ENCODE results near the gene STARD9.
"Not testable (repeated sequence)": the region's sequence is repeated elsewhere in the genome, so short reads cannot be mapped to it uniquely, and the experiment has no call there.

STARD9 gene

DNA sequence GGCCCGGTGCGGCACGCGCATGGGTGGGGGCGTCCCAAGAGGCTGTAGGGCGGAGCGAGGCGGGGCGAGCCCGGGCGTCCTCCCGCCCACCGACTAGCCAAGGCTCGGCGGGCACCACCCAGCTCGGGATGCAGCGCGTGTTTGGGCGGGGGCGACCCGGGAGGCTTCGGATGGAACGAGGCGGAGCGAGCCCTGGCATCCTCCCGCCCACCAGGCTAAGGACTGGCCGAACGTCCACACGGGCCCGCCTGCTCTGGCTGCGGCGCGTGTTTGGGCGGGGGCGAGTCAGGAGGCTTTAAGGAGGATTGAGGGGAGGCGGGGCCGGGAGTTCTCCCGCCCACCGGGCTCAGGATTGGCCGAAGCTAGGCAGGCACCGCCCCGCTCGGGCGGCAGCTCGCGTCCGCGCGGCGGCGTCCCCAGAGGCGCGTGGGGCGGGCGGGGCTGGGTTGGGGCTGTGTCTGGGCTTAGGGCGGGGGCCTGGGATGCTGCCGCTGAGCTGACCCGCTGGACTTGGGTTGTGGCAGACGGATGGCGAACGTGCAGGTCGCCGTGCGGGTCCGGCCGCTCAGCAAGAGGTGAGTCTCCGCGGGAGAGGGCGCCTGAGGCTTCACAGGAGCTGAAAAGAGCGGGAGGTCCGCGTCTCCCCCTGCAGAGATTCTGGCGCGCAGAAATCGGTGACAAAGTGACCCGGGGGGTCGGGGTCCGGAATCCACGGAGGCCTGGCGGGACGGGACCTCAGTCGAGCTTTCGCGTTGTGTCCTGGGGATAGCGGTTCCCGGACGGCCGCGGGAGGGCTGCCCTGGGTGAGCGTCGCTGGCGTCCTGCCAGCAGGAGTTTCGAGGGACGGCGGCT lies at the start of gene STARD9:
STARD9 (plus strand) TSS at position 419 of the 852 bp plus-strand sequence; CDS start at position 529, 110 bp downstream.
- DNase-seq (ENCODE audit: low read depth) = peak; percentile 99

DNA sequence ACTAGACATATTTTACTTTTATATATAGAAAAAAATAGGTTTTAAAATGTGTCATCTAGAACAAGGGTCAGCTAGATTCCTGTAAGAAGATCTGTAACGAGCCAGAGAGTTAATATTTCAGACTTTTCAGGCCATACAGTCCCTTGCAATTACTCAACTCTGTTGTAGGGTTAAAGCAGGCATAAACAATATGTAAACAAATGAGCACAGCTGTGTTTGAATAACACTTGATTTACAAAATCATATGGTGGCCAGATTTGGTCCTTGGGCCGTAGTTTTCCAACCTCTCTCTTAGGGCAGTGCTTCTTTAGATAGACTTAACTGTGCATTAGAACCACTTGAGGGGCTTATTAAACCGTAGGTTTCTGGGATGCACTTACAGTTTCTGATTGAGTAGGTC lies 46.4 kb upstream of the STARD9 start:
- DNase-seq (ENCODE audit: low read depth) = no peak

DNA sequence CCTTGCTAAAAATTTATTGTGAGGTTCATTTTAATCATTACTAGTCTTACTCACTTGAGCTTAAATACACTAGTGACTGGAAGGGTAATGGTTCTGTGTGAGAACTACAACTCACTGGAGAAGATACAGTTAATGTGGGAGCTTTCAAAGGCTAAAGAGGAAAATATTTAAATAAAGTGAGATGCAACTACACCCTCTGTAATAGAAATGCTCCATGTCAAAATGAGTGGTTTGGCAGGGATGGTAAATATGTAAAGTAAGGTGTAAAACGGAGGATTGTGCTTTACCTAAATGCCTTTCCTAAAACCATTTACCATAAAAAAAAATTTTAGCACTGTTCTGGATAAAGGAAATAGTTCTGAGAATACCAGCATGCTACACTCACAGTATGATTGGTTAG lies 42.2 kb upstream of the STARD9 start:
- DNase-seq (ENCODE audit: low read depth) = no peak

DNA sequence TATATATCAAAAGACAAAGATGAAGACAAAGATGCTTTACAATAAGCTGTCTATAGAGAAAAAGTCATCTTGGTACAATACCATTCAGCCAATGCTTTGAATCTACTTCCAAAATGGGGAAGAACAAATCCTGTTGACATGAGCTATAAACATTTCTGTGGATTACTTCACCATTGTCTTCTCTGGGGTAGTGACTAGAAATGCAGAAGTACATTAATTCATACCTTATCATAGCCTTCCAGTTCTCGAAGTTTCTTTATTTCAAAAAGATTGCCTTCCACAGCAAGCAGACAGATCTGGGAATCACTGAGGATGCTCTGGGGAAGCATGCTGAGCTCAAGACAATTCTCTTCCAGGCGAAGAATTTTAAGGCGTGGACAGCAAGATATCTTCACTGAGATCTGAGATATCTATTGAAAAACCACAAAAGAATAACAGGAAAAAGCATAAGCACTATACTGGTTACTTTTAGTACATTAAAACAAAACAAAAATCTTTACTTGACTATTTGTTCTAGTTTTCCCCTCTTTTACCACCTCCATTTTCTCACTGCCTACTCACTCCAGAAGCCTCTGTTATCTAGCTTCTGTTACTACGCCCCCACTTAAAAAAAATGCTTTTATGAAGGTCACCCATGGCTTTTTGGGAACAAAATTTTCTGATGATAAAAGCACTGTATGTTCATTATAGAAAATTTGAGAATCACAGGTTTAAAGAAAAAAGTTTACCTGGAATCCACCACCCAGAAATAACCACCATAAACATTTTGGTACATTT lies 30.4 kb upstream of the STARD9 start:
- peak; percentile 34 for DNase-seq (ENCODE audit: low read depth)

DNA sequence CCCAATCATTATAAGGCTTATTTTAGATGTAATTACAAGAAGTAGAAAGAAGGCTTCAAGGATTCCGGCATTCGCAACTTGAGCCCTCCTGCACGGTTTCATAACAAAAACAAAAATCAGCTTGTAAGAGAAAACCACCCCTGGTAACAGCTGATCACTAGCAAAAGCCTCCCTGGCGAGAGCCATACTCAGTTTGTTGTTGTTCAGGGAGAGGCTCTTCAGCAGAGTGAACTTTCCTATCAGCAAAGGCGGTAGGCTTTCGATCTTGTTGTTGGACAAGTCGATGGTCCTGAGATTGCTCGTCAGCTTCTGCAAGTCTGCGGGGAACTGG lies 27.5 kb upstream of the STARD9 start:
- DNase-seq (ENCODE audit: low read depth) = peak; percentile 78

DNA sequence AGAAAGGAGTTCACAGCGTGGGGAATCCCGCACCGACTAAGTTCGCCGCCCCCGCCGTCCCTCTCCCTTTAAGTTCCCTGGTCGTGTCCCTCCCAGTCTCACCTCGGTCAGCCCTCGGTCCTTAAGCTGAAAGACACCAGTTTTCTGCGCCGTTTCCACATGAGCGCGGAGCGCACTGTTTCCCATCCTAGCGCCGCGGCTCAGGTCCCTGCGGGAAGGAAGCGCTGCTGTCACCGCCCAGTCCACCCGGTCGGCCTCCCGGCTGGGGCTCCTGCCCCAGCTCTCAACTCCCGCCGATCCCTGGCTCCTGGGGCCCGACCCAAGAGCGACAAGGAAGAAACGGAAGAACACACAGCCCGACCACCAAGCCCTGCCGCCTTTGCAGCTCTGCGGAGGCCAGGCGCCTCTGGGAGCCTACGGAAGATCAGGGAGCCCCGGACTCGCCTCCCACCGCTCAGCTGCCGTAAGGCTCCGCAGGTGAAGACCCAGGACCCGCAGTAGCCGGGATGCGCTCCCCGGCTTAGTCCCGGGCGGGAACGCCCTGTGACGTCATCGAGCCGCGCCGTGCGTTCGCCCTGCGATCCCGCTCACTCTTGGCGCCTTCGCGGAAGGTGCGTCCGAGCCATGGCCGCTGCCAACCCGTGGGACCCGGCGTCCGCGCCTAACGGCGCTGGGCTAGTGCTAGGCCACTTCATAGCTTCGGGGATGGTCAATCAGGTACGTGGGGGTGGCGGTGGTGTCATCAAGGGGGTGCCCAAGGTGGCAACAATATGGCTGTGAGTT lies 27.0 kb upstream of the STARD9 start, which contains the start of the genes HAUS2 and LRRC57:
HAUS2 (plus strand) TSS at position 590 of the 783 bp plus-strand sequence; CDS start at position 625, 35 bp downstream.
LRRC57 (minus strand) TSS at position 545 of the 783 bp plus-strand sequence; CDS start at position 186, 359 bp downstream.
- DNase-seq (ENCODE audit: low read depth) = peak; percentile 83

DNA sequence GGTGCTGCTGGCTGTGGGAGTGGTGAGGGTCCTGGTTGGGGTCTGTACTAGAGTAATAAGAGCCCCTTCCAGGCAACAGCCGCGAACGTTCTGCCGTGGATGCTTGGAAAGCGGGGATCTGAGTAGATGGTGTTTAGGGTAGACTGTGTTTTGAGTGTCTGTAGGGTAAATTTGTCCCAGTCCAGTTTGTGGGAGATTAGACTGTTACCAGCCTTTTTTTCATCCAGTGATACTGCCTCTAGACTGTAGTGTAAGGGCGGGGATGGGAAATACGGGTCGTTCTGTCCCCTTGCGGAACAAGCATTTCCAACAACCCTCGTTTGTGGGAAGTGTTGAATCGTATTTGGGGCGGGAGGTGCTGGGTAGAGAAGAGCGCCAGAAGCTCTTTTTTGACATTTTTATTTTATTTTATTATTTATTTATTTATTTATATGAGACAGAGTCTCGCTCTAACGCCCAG lies 26.3 kb upstream of the STARD9 start:
- DNase-seq (ENCODE audit: low read depth) = peak; percentile 9

DNA sequence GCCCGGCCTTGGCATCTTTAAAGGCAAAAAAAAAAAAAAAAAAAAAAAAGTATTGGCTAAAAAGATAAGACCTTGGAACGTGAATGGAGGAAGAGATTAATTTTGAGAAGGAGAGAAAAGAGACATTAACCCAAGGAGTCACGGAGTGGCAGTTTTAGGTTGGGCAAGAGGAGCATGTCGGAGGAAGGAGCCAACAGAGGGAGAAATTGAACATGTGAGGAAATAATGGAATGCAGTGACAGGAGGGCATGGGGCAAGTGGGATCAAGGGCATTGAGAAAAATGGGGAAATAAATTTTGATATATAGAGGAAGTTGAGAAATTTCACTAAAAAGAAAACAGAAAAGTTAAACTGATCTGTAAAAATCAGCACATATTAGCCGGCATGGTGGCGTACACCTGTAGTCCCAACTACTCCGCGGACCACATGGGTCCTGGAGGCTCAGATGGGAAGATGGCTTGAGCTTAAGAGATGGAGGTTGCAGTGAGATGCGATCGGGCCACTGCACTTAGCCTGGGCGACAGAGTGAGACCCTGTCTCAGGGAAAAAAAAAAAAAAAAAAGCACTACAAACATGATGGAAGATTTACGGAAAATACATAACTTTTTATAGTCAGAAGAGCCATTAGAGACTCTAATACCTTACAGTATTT lies 25.5 kb upstream of the STARD9 start:
- no peak for DNase-seq (ENCODE audit: low read depth)

DNA sequence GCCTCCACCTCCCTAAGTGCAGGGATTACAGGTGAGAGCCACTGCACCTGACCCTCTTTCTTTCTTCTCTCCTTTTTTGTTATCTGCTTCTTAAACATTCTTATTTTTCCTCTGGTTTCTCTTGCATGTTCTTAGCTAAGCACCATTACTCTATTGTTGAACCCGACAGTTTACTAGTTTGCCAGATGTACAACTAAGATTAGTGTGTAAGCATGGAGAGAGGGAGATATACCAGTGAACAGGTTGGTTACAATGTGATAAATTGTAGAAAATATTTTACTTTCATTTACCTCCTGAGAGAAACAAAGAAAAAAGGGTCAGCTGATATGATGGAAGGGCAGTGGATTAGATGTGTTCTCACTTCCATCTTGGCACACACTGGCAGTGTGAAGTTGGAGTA lies 21.9 kb upstream of the STARD9 start:
- no peak for DNase-seq (ENCODE audit: low read depth)

DNA sequence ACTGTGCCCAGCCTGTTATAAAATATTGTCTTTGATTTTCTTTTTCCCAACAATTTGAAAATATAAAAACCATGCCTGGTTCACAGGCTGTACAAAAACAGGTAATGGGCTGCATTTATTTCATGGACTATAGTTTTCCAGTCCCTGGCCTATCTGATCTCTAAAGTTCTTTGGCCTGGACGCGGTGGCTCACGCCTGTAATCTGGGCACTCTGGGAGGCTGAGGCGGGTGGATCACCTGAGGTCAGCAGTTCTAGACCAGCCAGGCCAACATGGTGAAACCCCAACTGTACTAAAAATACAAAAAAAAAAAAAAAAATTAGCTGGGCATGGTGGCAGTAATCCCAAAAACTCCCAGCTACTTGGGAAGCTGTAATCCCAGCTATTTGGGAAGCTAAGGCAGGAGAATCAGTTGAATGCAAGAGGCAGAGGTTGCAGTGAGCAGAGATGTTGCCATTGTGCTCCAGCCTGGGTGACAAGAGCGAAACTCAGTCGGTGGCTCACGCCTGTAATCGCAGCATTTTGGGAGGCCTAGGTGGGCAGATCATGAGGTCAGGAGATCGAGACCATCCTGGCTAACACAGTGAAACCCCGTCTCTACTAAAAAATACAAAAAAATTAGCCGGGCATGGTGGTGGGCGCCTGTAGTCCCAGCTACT lies 18.7 kb upstream of the STARD9 start:
- not testable (repeated sequence) for DNase-seq (ENCODE audit: low read depth)

DNA sequence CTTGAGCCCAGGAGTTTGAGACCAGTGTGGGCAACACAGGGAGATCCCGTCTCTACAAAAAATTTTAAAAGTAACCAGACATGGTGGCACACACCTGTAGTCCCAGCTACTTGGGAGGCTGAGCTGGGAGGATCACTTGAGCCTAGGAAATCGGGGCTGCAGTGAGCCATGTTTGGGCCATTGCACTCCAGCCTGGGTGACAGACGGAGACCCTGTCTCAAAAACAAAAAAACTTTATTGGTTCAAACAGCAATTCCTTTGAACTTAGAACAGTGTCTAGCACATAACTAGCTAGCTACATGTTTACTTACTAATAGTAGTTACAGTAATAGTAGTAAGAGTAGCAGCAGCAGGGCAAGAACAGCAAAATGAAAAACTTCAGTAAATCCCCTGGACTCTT lies 16.7 kb upstream of the STARD9 start:
- DNase-seq (ENCODE audit: low read depth) = no peak

DNA sequence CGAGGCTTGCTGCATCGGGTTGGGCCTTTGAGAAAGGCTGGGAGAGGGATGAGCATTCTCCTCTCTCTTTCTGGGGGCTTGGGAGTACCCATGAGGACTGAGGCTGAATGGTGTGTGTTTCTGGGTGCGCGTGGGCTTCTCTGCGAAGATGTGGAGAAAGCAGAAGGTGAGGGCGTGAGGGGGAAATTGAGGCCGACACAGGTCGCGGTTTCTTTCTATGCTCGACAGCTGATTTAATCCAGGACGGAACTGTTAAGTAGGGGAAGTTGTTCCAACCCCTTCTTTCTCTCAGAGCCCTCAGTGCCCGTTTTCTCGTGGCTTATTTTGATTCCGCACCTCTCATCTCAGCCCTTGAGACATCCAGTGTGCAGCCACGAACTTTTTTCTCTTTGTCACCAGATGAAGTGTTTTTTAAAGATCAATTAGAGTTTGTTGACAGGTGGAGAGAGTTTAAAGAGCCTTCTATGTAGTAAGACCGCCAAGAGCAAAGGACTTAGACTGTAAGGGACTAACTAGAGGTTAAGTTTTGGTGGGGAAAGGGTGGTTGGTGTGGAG lies 711 bp downstream of the STARD9 start:
- no peak for DNase-seq (ENCODE audit: low read depth)

DNA sequence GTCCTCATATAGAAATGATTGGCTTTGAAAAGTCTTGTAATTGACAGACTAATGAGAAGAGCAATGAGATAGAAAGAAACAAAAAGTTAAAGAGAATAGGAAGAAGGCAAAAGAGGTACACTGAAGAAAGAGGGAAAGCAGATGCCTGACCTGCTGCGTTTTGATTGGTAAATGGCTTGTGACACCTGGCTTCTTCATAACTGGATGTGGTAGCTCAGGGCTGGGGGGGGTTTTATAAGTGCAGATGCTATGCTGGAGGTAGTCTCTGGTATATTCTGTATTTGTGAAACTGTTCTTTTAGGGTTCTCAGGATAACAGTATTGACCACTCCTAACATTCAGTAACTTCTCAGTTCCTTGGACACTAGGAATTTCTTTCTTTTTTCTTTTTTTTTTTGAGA lies 1.4 kb downstream of the STARD9 start:
- no peak for DNase-seq (ENCODE audit: low read depth)

DNA sequence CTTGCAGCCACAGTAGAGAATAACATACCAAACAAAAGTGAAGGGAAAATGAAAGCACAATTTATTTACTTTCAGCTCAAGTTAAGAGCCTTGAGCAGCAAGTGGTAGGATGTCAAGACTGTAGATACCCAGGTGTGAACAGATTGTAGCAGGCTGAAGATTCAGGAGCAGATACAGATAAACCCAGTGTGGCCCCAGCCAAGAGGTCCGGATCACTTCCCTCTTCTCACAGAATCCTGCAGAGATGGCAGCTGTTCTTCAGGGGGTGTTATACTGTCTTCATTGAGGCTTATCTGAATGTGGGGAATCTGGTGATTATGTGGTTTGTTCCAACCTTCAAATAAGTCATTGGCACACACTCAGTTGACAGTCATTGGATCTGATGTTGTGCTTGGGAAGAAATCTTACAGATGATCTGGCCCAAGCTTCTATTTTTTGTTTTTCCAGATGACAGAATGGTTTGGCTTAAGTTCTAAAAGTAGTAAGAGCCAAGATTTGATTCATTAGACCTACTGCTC lies 2.2 kb downstream of the STARD9 start:
- DNase-seq (ENCODE audit: low read depth) = peak; percentile 60

DNA sequence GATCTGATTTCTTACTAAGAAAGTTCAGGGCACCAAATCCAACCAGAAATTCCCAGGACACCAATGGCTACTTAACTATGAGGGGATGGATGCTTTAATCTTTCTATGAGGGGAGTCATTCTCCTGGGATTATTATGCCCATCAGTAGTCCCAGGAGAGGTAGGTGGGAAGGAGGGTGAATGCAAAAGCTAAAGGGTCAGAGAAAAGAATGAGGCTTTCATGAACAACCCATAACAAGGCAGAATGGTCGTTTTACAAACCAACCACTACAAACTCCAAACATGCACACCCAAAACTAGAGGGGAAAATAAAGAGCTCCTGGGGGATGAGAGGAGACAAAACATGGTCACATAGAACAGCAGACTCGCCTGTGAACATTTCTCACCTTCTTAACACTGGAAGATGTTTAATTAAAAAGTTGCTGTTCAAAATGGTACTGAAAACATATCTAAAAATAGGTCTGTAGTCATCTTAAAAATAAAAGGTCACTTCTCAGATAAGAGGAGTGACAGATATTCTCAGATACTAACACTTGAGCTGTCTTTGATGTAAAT lies 3.7 kb downstream of the STARD9 start:
- no peak for DNase-seq (ENCODE audit: low read depth)

DNA sequence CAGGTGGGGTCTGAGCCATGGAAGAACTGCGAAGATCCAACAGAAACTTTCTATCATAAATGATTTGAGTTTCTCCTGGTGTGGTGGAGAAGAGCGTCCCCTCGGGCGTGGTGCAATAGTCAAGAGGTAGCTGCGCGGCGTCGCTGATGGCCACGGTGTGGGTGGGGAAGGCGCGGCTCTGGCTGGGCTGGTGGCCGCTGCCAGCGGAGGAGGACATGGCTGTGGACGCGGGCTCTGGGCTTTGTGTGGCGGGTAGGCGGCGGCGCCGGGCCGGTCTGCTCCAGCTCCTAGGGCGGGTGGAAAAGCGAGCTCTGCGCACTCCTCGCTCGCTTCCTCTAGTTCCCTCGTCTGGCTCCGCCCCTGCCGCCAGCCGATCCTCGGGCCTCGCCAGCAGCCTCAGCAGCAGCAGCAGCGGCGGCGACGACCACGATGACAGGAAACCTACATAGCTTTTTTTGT lies 5.9 kb downstream of the STARD9 start:
- DNase-seq (ENCODE audit: low read depth) = peak; percentile 73

DNA sequence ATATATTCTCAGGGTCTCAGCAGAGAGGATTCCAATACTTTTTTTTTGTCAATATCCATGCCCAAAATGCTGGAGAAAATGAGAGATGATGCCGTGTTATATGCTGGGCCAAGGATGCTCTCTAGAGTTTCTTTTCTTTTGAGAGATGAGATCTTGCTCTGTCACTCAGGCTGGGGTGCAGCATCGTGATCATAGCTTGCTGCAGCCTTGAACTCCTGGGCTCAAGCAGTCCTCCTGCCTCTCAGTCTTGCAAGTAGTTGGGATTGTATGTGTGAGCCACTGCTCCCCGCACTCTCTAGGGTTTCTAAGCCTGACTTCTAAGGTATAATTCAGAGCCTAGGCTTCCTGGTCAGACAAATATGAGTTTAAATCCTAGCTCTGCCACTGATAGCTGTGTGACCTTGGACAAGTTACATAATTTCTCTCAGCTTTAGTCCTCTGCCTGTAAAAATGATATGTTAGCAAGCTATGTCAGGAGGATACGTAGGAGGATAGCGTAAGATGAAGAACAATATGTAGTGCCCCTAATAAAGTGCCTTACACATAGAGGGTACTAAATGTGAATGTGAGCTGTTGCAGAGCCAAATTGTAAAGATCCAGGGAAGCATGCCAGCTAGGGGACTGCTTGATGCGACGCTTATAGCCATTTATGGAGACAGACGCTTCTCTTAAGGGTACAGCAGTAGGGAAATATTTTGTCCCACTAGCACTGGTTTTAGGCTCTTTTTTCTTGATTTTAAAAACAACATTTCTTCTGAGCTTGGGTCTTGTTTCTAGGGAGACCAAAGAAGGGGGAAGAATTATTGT lies 7.4 kb downstream of the STARD9 start:
- DNase-seq (ENCODE audit: low read depth) = no peak

DNA sequence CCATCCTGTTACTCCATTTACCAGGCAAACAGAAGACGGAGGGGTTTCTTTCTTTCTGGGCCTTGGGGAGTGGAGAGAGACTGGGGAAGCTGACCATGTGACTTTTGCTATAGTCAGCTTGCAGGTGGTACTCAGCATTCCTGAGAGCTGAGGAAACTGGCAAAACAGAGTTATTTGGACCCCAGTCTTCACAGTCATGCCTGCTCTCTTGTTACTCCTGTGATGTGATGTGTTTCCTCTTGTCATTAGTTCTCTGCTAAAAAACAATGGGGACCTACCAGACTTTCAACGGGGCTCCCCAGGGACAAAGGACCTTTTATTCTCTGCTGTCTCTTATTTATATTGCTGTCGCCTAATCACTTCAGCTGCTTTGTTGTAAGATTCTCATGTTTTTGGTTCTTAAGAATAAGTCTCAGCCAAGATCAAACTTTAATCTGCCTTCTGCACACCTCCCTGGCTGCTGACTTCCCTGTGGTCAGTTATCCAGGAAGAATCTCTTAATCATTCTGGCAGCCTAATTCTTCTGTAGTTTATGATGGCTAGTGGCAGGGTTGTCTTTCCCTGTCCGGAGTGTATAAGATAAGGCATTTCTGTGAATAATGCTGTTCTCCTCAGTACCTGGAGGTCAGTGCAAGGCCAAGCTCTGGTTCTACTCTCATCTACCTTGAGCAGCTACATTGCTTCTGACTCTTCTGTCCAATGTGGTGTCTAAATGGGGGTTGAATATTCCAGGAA lies 8.8 kb downstream of the STARD9 start:
- peak; percentile 33 for DNase-seq (ENCODE audit: low read depth)
